ENCODE data around the gene CLEC2A.

CLEC2A gene

GRCh38 chr12:9906873-9907272 is 25.3 kb downstream of the CLEC2A start:
- Histone ChIP-seq H3K4me1 (ENCODE audit: control insufficient read depth in 2 of 2, insufficient read depth in 1 of 2, low read depth in 1 of 2, low read length in 2 of 2) (no peaks in the 10 kb centered on the region), H2AFZ (ENCODE audit: low read length) (no peak overlapping the region), H2BK120ac (ENCODE audit: low read depth, low read length) (no peak overlapping the region)

DNA sequence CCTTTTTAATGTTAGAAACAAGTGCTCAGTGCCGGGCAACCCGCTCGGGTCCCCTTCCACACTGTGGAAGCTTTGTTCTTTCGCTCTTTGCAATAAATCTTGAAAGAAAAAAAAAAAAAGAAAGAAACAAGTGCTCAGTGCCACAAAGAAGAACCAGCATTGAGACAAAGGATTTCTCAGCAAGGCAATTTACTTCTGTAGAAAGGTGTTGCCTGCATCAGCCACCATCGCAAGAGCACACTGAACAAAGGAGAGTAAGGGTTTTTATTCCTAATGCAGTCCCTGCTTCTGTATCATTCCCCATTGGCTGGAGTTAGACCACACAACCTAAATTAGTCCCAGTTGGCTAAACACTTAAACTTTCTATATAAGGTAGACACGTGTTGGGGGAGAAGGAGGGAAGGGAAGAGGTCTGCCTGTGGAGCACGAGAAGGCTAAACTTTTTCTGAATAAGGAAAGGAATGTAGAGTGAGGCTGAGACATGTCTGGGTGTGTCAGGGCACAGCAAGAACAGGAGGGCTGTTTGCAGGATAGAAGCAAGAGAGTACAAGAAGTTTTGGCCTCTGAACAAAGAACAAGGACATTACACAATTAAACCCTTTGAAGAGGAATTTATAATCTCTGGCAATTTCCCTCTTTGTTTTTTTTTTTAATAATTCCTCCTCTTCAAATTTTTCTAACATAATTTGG is 29.5 kb downstream of the CLEC2A start:
- H2BK15ac ChIP-seq (ENCODE audit: low read length), result no peak overlapping the region
- no peak overlapping the region for H2AK5ac ChIP-seq (ENCODE audit: low read depth, low read length)
- no peak overlapping the region for H2AFZ ChIP-seq (ENCODE audit: low read length)
- peaks cover 0 to 6% of the 10 kb centered on the region in 2 donors for H3K9me3 ChIP-seq (replicated peaks in 1 of 2; ENCODE audit: control insufficient read depth in 2 of 2, insufficient read depth in 1 of 2, low read depth in 1 of 2, low read length in 2 of 2)
- no CpG with 5 or more reads among the region's 7 CpGs for WGBS, 2 donors (ENCODE audit: extremely low coverage in 2 of 2, insufficient read length in 2 of 2, insufficient replicate concordance in 1 of 2)
- H4K91ac ChIP-seq (ENCODE audit: low read depth, low read length, poor library complexity), result no peak overlapping the region
- H3K4me3 ChIP-seq (ENCODE audit: low read length in 2 of 2), result no peak overlapping the region
- H3K27me3 ChIP-seq (ENCODE audit: control insufficient read depth in 3 of 3, insufficient read depth in 3 of 3, low read depth in 1 of 3, low read length in 3 of 3), result no peaks in the 10 kb centered on the region
- no peak for DNase-seq (ENCODE audit: low spot score)
- no peak overlapping the region for H2BK12ac ChIP-seq (ENCODE audit: low read length)
- H4K8ac ChIP-seq (ENCODE audit: low read depth, low read length), result no peak overlapping the region
- no peaks in the 10 kb centered on the region for H3K79me1 ChIP-seq (ENCODE audit: low read depth, low read length)
- no peak overlapping the region for H2BK5ac ChIP-seq (ENCODE audit: low read length)
- no peaks in the 10 kb centered on the region for H3K36me3 ChIP-seq (replicated peaks in 1 of 2; ENCODE audit: control insufficient read depth in 2 of 2, insufficient read depth in 2 of 2, low read length in 2 of 2)
- no peak overlapping the region for H3K23ac ChIP-seq (ENCODE audit: low read depth, low read length, poor library complexity)
- no peak overlapping the region for H3K9ac ChIP-seq (ENCODE audit: low read depth, low read length, poor library complexity)
- no peak overlapping the region for H3K27ac ChIP-seq (replicated peaks; ENCODE audit: low read length)
- H3K4me1 ChIP-seq (ENCODE audit: control insufficient read depth in 2 of 2, insufficient read depth in 1 of 2, low read depth in 1 of 2, low read length in 2 of 2), result no peaks in the 10 kb centered on the region
- no peak overlapping the region for H3K18ac ChIP-seq (ENCODE audit: low read length)
- no peak overlapping the region for H2BK120ac ChIP-seq (ENCODE audit: low read depth, low read length)
- H3K14ac ChIP-seq (ENCODE audit: low read length), result no peak overlapping the region
- no peak overlapping the region for H3K4ac ChIP-seq (ENCODE audit: low read length)
- H3K4me2 ChIP-seq (ENCODE audit: insufficient read depth, low read length, poor library complexity, severe bottlenecking), result no peak overlapping the region

More at GRCh38 chr12:9906873-9907272, 25.3 kb downstream of the CLEC2A start:
- Histone ChIP-seq H3K4me2 (ENCODE audit: insufficient read depth, low read length, poor library complexity, severe bottlenecking) (no peak overlapping the region), H3K4ac (ENCODE audit: low read length) (no peak overlapping the region), H3K9me3 (replicated peaks in 1 of 2; ENCODE audit: control insufficient read depth in 2 of 2, insufficient read depth in 1 of 2, low read depth in 1 of 2, low read length in 2 of 2) (peaks cover 9 to 14% of the 10 kb centered on the region in 2 donors), H3K27ac (replicated peaks; ENCODE audit: low read length) (no peak overlapping the region), H3K27me3 (ENCODE audit: control insufficient read depth in 3 of 3, insufficient read depth in 3 of 3, low read depth in 1 of 3, low read length in 3 of 3) (no peaks in the 10 kb centered on the region), H2AK5ac (ENCODE audit: low read depth, low read length) (no peak overlapping the region), H3K14ac (ENCODE audit: low read length) (no peak overlapping the region), H3K79me1 (ENCODE audit: low read depth, low read length) (no peaks in the 10 kb centered on the region), H4K8ac (ENCODE audit: low read depth, low read length) (no peak overlapping the region), H4K91ac (ENCODE audit: low read depth, low read length, poor library complexity) (no peak overlapping the region), H3K18ac (ENCODE audit: low read length) (no peak overlapping the region), H2BK15ac (ENCODE audit: low read length) (no peak overlapping the region), H3K4me3 (ENCODE audit: low read length in 2 of 2) (no peak overlapping the region), H3K9ac (ENCODE audit: low read depth, low read length, poor library complexity) (no peak overlapping the region), H3K23ac (ENCODE audit: low read depth, low read length, poor library complexity) (no peak overlapping the region), H2BK12ac (ENCODE audit: low read length) (no peak overlapping the region), H3K36me3 (replicated peaks in 1 of 2; ENCODE audit: control insufficient read depth in 2 of 2, insufficient read depth in 2 of 2, low read length in 2 of 2) (no peaks in the 10 kb centered on the region), H2BK5ac (ENCODE audit: low read length) (no peak overlapping the region)
- no CpG with 5 or more reads among the region's 2 CpGs for WGBS, 2 donors (ENCODE audit: extremely low coverage in 2 of 2, insufficient read length in 2 of 2, insufficient replicate concordance in 1 of 2)
- DNase-seq (ENCODE audit: low spot score), result no peak

GRCh38 chr12:9900930-9901329 is 31.2 kb downstream of the CLEC2A start:
- peaks cover 0 to 6% of the 10 kb centered on the region in 2 donors for H3K9me3 ChIP-seq (replicated peaks in 1 of 2; ENCODE audit: control insufficient read depth in 2 of 2, insufficient read depth in 1 of 2, low read depth in 1 of 2, low read length in 2 of 2)
- no peak for DNase-seq (ENCODE audit: low spot score)
- no peak overlapping the region for H2AK5ac ChIP-seq (ENCODE audit: low read depth, low read length)
- no peak overlapping the region for H2BK15ac ChIP-seq (ENCODE audit: low read length)
- no CpG with 5 or more reads among the region's 2 CpGs for WGBS, 2 donors (ENCODE audit: extremely low coverage in 2 of 2, insufficient read length in 2 of 2, insufficient replicate concordance in 1 of 2)
- no peak overlapping the region for H2BK120ac ChIP-seq (ENCODE audit: low read depth, low read length)
- H3K27me3 ChIP-seq (ENCODE audit: control insufficient read depth in 3 of 3, insufficient read depth in 3 of 3, low read depth in 1 of 3, low read length in 3 of 3), result no peaks in the 10 kb centered on the region
- no peak overlapping the region for H2BK12ac ChIP-seq (ENCODE audit: low read length)
- no peak overlapping the region for H3K27ac ChIP-seq (replicated peaks; ENCODE audit: low read length)
- no peak overlapping the region for H2AFZ ChIP-seq (ENCODE audit: low read length)
- no peak overlapping the region for H4K8ac ChIP-seq (ENCODE audit: low read depth, low read length)
- H3K4ac ChIP-seq (ENCODE audit: low read length), result no peak overlapping the region
- H3K4me3 ChIP-seq (ENCODE audit: low read length in 2 of 2), result no peak overlapping the region
- no peaks in the 10 kb centered on the region for H3K4me1 ChIP-seq (ENCODE audit: control insufficient read depth in 2 of 2, insufficient read depth in 1 of 2, low read depth in 1 of 2, low read length in 2 of 2)
- no peak overlapping the region for H3K18ac ChIP-seq (ENCODE audit: low read length)
- H4K91ac ChIP-seq (ENCODE audit: low read depth, low read length, poor library complexity), result no peak overlapping the region
- no peak overlapping the region for H3K4me2 ChIP-seq (ENCODE audit: insufficient read depth, low read length, poor library complexity, severe bottlenecking)
- H3K79me1 ChIP-seq (ENCODE audit: low read depth, low read length), result no peaks in the 10 kb centered on the region
- no peak overlapping the region for H3K23ac ChIP-seq (ENCODE audit: low read depth, low read length, poor library complexity)
- H3K14ac ChIP-seq (ENCODE audit: low read length), result no peak overlapping the region
- no peaks in the 10 kb centered on the region for H3K36me3 ChIP-seq (replicated peaks in 1 of 2; ENCODE audit: control insufficient read depth in 2 of 2, insufficient read depth in 2 of 2, low read length in 2 of 2)
- H2BK5ac ChIP-seq (ENCODE audit: low read length), result no peak overlapping the region
- H3K9ac ChIP-seq (ENCODE audit: low read depth, low read length, poor library complexity), result no peak overlapping the region

DNA sequence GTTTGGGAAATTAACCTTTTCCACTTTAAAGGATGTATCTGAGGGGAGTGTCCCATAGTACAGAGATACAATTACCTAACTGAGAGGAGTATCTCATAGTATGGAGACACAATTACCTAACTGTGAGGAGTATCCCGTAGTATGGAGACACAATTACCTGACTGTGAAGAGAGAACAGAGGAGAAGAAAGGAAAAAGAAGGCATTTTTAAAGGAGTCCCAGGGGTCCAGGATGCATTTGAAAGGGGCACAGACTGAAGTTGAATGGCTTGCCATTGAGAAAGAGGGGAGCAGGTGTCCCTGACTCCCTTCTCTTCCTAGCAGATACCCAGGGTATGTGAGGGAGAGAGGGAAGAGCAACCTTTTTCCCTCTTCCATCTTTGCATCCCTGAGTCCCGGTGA is 33.0 kb downstream of the CLEC2A start:
- Histone ChIP-seq H2AFZ (ENCODE audit: low read length) (no peak overlapping the region), H3K9ac (ENCODE audit: low read depth, low read length, poor library complexity) (no peak overlapping the region), H4K91ac (ENCODE audit: low read depth, low read length, poor library complexity) (no peak overlapping the region), H3K23ac (ENCODE audit: low read depth, low read length, poor library complexity) (no peak overlapping the region), H2BK15ac (ENCODE audit: low read length) (no peak overlapping the region), H3K4me2 (ENCODE audit: insufficient read depth, low read length, poor library complexity, severe bottlenecking) (no peak overlapping the region), H2BK12ac (ENCODE audit: low read length) (no peak overlapping the region), H3K4me1 (ENCODE audit: control insufficient read depth in 2 of 2, insufficient read depth in 1 of 2, low read depth in 1 of 2, low read length in 2 of 2) (no peaks in the 10 kb centered on the region), H2AK5ac (ENCODE audit: low read depth, low read length) (no peak overlapping the region), H3K4me3 (ENCODE audit: low read length in 2 of 2) (no peak overlapping the region), H3K79me1 (ENCODE audit: low read depth, low read length) (no peaks in the 10 kb centered on the region), H2BK5ac (ENCODE audit: low read length) (no peak overlapping the region), H3K36me3 (replicated peaks in 1 of 2; ENCODE audit: control insufficient read depth in 2 of 2, insufficient read depth in 2 of 2, low read length in 2 of 2) (no peaks in the 10 kb centered on the region), H3K14ac (ENCODE audit: low read length) (no peak overlapping the region), H3K4ac (ENCODE audit: low read length) (no peak overlapping the region), H4K8ac (ENCODE audit: low read depth, low read length) (no peak overlapping the region), H3K27me3 (ENCODE audit: control insufficient read depth in 3 of 3, insufficient read depth in 3 of 3, low read depth in 1 of 3, low read length in 3 of 3) (no peaks in the 10 kb centered on the region), H3K18ac (ENCODE audit: low read length) (no peak overlapping the region), H2BK120ac (ENCODE audit: low read depth, low read length) (no peak overlapping the region), H3K27ac (replicated peaks; ENCODE audit: low read length) (no peak overlapping the region), H3K9me3 (replicated peaks in 1 of 2; ENCODE audit: control insufficient read depth in 2 of 2, insufficient read depth in 1 of 2, low read depth in 1 of 2, low read length in 2 of 2) (peaks cover 0 to 6% of the 10 kb centered on the region in 2 donors)
- no CpG with 5 or more reads among the region's 2 CpGs for WGBS, 2 donors (ENCODE audit: extremely low coverage in 2 of 2, insufficient read length in 2 of 2, insufficient replicate concordance in 1 of 2)
- no peak for DNase-seq (ENCODE audit: low spot score)

Data from neuronal stem cell (in vitro differentiated cells).